Loucy (cell line): Measurements from ENCODE around the gene CDH13.

Experiments used
- EZH2phosphoT487 ChIP-seq: fragments of 200-600 bp; IDR thresholded peaks from 2 replicates; pipeline ENCODE4 v1.6.1; 2018; ENCODE audit warnings: antibody characterized with exemption, mild to moderate bottlenecking, moderate library complexity, borderline replicate concordance
- TF ChIP-seq, protein P1 (sequence below): fragments of 200-600 bp; sonication (generic); conservative IDR thresholded peaks from 2 replicates; pipeline ENCODE4 v1.5.1; 2014; ENCODE audit warnings: mild to moderate bottlenecking, antibody characterized with exemption, low read length

DNA sequence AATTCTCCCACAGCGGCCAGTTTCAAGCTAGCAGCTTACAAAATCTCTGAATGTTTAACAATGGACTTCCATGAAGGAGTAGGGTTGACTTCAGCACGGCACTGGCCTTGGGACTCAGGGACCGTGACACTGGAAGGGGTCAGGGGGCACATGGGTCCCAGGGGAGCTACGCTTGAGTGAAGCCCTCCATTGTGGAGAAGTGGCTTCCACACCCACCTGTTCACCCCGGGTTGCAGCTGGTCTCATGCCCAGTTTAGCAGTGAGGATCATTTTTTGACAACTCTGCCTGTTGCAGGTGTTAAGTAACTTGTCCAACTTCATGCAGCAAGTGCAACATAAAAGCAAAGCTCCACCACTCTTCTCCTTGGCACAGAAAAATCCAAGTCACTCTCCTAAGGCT is 510.2 kb downstream of the CDH13 start:
- TF ChIP-seq, protein P1, sequence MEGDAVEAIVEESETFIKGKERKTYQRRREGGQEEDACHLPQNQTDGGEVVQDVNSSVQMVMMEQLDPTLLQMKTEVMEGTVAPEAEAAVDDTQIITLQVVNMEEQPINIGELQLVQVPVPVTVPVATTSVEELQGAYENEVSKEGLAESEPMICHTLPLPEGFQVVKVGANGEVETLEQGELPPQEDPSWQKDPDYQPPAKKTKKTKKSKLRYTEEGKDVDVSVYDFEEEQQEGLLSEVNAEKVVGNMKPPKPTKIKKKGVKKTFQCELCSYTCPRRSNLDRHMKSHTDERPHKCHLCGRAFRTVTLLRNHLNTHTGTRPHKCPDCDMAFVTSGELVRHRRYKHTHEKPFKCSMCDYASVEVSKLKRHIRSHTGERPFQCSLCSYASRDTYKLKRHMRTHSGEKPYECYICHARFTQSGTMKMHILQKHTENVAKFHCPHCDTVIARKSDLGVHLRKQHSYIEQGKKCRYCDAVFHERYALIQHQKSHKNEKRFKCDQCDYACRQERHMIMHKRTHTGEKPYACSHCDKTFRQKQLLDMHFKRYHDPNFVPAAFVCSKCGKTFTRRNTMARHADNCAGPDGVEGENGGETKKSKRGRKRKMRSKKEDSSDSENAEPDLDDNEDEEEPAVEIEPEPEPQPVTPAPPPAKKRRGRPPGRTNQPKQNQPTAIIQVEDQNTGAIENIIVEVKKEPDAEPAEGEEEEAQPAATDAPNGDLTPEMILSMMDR, result no peak
- TF ChIP-seq EZH2phosphoT487, result no peak
